ENCODE results near the gene TNS3.
A peak's percentile ranks its signal among the peaks of the same experiment; 100 is the strongest.

TNS3 gene

DNA sequence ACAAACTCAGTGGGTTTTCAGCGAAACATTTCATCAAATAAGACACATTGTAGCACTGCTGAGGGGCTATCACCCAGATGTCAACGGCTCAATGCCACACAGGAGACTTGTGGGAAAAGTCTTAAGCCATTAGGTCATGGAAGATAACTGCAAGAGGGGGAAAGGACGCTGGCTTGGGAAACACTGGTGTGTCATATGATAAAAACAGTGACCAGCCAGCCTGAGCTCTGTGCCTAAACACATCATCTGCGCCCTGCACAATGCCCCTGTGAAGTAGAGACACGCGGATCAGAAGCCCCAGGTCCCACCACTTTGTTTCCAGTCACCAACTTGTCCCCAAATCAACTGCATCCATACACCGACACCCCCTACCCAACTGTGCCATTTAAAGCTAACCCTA is 116.7 kb downstream of the TNS3 start:
- no peak for DNase-seq

DNA sequence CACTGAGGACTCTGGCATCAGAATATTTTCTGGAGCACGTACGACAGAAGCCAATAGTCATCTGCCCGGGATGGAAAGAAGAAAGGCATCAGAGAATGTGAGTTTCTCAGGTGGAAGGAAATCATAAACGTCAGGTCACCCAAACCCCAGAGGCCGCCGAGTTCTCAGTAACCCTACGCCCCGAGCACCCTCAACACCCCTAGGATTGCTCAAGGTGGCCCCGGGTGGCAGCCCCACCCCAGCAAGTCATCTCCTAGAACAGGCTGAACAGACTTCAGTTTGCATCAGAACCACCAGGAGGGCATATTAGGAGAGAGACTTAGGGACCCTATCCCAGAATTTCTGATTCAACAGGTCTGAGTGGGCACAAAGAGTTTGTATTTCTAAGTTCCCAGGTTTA is 117.6 kb downstream of the TNS3 start:
- no peak for DNase-seq

DNA sequence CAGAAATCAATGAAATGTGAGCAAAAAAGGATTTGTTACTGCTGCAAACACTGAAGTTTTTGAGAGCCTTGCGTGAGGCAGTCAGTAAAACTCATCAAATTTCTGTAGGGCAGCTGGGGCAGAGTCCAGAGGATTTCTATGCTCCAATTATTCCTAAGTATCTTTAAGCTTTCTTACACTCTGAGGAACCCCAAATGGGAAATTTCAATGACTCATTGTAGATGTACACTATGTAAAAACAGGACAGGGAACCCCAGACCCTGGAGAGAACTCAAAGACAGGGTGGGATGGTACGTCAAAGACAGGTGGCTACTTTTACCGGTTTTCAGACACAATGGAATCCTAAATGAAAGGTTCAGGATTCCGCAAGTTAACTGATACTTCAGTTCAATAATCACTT is 120.2 kb downstream of the TNS3 start:
- DNase-seq = no peak

DNA sequence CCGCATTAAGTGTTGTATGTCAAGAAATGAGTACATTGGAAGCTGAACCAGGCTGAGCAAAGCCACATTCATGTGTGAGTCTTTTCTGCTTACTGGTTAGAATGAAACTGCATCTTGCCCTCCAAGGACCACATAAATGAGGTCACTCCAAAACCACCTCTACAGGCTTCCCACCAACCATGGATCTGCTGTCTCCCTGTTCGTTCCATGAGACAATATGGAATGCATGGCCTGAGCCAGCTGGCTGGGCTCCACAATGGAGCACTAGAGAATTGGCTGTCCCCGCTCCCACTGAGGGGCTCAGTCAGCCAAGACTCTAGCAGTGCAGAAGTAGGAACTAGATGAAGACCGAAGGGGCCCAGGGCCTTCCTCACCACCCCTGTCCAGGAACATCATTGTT is 120.8 kb downstream of the TNS3 start:
- DNase-seq = peak in 1 of 2 experiments; percentile 11

DNA sequence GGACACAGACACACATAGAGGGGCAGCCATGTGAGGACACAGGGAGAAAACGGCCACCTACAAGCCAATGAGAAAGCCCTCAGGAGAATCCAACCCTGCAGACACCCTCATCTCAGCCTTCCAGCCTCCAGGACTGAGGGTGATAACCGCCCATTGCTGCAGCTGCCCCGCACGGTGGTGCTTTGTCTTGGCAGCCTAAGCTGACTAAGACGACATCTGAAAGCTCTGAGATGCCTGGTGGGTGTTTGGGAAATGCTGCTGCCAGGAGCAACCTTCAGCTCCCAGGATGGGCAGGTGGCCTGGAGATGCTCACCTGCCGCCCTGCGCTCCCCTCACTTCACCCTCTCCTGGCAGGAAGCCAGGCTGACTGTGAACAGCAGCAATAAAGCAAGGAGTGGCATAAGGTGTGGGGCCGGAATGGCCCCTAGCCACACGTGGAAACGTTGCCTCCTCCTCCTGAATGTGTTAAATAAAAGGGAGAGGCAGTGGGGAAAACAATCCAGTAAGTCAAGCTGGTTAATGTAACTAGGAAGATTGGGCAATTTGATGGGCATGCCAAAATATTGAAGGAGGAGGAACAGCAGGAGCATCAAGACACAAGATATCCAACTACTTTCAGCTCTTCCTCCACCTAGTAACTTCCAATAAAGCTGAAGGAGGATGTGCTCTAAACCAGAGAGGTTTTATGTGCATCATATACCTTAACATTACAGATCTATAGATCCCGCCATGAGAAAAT is 121.5 kb downstream of the TNS3 start:
- peak; percentile 78 to 86 for DNase-seq

DNA sequence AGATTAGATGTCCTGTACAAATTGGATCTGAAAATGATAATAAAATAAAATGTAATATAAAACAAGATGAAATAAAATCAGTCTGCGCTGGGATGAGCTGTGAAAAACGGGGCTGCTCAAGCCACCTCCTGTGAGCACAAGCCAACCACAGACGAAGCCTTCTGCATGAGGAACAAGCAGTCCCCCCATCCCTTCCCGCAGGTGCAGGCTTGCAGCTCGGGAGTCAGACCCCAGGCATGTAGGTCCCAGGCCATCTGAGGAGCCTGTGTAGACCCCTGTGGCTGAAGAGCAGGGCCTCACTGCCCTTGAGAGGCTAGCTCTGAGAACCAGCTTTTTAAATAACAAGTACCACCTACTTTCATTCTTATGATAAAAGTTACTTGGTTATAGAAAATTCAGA is 123.4 kb downstream of the TNS3 start:
- no peak for DNase-seq

DNA sequence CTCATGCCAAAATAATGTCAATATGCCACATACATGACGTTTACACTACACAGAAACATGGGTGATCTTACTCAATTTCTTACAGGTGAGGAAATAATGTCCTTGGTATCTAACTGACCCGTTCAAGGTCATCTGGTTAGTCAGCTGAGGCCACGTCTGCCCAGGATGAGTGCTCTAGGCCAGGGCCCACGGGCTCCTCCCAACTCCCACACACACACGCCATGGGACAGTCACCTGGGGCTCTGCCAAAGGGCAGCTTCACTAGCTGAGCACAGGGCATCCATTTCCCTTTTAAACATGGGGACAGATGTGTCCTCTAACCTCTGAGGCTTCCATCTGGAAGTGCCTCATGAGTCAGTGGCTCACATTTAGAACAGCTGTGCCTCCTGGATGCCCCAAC is 123.9 kb downstream of the TNS3 start:
- peak in 1 of 2 experiments; percentile 38 for DNase-seq

DNA sequence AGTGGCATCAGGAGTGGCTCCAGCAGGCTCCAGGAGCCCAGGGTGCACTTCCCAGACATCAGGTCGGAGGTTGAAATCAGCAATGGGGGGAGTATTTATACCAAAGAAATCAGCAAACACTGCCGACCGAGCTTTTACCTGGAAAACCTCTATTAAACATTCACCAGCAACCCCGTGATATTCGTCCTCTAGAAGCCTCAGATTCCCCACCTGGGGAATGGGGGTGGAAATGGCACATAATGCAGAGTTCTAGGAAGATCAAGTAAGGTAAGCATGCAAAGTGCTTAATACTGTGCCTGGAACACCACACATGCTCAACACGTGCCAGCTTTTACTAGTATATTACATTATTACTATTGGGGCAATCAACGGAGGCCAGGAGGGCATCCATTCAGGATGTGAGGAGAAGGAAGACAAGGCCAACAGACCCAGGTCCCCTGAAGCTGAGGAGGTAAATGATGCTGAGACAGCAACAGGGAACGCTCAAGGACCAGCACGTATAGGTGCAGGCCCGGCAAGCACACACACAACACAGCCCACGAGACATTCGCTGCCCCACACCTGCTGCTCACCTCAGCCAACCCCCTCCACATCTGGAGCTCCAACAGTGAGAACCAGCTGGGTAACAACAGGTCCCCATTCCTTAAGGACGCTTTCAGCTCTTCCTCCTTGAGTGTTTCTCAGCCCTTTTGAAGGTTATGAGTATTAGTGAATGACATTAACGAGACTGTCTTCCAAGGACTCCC is 125.5 kb downstream of the TNS3 start:
- no peak for DNase-seq

DNA sequence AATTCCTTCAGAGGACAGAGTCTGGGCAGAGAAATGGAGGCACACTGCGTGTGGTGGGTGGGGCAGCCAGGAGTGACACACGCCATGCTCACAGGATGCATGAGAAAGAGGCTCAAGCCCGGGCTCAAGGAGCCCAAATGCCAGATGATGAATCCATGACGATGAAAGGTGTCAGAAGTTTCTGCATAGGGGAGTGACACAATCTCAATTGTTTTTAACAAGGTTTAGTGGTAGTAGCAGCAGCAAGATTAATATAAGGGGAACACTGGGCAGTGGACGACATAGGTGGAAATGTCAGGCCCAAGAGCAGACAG is 126.1 kb downstream of the TNS3 start:
- no peak for DNase-seq

DNA sequence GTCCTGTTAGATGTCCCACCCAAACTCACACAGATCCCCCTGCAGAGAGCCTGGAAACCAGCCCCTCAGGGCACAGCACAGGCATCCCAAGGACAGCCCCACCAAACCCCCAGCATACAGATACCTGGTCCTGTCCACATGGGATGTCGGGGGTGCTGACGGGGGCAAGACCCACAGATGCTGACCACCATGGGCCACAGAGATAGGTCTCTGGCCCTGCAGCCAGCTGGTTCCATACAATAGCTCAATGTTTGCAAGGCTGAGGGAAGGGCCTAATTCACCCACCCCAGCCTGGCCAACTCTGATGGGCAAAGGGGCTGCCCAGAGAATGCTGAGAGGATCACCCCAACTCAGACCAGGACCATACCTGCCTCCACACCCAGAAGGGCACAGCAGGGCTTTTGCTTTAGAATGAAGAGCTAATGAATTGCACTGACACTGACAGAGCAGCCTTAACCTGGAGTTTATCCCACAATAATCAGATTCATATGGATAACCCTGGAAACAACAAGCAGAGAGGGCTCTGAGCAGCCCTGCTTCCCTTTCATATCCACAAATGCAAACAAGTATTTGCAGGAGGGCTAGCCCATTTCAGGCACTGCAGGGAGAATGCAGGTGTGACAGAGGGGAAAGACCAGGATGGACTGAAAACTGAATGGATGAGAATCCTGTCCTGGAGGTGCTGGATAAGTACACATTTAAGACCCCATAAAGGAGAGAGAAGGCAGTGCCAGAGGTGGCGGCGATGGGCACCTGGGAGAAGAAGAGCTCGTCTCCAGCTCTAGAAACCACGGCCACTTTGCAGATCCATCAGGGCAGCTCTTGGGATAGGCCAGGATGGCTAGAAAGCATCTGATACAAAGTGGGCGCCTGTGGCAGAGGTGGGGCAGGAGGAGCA is 126.7 kb downstream of the TNS3 start:
- no peak for DNase-seq

DNA sequence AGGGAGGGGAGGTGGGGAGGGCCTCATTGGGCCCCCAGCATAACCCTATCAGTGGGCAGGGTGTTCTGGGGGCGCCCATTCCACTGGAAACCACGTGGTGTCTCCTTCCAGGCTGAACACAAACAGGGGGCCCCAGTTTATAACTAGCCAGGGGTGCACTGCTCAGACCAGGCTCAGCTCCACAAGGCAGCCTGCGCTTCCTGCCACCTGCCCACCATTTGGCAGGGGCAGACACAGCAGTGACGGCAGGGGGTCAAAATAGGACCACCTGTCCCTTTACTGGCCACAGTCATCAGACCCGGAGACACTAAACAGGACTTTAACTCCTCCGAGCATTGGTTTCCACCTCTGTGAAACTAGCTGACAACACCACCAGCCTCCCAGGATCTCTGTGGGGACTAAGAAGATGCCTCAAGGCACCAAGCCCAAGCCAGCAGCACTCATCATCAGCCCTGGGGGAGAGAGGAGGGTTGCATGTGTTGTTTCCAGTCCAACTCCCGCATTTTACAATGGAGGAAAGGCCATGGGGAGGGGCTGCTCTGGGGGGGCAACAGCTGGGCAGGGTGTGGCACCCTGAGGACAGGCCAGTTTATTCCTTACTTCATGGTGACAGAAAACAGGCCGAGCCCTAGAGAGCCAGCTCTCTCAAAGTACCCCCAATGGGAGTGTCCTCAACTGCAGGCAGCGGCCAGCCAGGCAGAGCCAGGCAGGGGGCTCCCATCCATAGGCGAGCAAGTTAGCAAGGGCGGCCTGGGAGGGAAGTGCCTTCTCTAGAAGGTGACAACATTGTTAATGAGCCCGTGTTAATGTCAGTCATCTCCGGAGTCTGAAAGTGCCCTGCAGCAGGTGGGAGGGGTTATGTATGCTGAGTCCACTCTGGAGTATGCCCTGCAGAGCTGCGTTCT is 127.6 kb downstream of the TNS3 start:
- DNase-seq = peak; percentile 22 to 58

DNA sequence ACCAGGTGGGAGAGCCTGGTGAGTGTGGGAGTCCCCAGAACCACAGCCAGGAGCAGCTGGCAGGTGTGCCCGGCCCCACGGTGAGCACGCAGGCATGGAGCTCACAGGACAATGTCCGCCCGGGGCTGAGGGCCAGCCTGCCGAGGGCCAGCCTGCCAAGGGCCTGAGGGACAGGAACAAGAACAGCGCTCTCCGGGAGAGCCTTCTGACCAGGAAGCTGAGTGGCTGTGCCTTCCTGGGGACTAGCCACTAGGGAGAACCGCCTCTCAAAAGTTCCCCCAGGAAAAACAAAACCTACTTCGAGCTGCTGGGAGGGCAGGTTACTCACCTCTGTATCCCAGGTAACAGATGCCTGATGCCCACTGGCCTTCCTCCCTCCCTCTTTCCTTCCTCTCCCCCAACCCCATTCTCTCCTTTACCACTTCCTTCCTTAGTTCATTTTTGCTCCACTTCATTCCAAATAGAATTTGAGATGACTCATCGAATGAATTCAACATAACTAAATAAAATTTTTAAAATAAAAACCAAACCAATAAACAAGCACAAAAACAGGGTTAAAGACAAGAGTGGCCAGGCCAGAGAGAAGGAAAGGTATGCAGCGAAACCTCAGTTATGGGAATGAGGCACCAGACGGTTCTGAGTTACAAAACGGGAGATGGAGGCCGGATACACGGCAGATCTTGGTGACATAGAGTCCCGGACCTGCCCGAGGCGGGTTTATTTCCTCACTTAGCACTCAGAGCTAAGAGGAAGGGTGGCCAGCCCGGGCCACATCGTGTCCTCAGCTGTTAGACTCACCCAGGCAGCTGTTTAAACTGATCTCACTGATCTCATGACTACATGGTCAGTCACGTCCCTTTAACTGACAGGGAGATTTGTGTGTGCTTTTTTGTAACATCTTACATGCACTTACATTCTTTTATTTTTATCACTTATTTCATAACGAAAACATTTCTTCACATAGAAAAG is 128.5 kb downstream of the TNS3 start:
- peak; percentile 67 to 87 for DNase-seq

DNA sequence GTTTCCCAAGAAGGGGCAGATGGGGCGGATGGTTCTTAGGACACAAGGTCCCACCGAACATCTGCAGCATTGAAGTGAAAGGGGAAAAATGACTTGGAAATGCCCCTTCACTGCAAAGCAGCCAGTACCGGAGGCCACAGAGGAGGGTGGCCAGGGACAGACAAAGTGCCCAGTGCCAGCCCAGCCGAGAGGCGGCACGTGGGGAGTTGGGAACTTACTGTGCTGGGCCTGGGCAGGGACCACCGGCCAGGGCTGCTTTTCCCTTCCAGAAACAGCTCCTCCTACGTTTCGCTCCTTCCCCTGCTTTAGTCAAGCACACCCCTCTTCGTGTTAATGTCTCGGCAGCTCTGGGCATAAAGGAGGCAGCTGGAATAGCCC is 129.2 kb downstream of the TNS3 start:
- DNase-seq = peak in 1 of 2 experiments; percentile 52

DNA sequence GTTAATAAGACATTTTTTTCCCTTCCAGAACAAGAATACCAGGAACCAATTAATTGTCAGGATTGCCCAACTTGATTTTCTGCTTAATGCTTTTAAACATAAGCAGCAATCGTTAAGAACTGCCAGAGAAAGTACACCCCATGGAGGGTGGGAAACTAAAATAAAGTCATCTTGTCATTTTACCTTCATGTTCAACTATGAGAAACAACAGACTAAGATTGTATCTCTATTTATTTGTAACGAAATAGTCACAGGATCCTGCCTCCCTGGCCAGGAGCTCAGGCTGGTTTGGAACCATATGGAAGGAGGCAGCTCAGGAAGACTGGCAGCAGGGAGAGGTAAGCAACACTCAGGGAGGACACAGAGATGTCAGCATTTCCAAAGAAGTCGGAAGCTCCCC is 129.6 kb downstream of the TNS3 start:
- DNase-seq = peak in 1 of 2 experiments; percentile 48

DNA sequence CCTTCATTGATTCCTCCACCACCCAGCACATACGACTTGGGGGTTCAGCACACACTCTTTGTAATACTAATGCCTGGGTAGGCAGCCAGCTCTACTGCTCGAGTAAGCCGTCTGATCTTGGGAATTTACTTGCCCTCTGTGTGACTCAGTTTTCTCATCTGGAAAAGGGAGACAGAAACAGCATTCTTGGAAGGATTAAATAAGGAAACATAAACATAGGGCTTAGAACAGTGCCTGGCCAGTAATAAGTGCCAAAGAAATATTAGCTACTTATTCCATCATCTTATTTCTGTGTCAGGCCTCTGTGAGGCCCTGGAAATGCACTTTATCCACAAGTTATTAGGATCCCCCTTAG is 130.1 kb downstream of the TNS3 start:
- DNase-seq = no peak

DNA sequence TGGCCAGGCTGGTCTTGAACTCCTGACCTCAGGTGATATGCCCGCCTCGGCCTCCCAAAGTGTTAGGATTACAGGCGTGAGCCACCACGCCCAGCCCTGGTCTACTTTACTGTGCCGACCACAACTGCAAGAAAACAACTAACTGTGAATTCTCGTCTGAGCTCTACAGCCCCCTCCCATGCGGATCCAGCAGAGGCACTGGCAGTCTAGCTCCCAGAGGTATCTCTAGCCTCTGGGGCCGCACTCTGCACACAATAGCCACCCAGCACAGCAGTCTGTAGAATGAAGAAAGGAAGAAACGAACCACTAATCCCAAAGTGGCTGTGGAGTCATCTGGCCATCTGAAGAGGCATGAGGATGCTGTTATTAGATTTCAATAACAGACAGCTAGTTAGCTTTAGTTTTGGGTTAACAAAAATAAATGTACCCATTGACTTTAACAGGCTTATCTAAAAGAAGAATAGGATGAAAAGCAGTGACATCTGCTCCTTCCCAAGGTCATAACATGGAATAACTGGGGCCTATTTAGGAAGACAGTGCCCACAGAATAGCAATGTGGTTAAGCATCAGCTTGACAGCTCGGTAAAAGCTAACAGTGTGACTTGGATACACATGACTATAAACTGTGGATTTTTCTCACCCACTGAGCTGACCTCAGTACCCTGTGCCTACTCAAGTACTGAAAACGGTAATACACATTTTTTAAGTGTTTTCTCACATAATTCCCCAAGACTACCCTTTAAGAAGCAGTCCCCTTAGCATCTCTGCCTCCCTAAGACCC is 131.9 kb downstream of the TNS3 start:
- no peak for DNase-seq

DNA sequence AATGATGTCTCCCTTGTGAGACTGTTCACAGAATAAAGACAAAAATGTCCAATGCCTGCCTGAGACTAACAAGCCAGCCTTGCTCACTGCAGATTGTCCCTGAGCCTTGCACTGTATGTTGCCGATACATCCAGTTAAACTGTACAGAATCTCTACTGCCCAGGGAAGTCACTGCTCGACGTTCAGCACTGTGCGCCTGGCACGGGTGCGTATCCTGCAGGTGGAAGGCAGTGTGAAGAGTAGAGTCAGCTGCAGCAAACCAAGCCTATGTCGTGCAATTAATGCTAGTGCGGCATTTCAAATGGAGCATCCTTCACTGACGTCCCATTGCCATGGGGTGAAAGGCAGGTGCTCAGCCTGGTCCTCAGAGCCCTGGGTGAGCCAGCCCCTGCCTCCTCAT is 132.9 kb downstream of the TNS3 start:
- DNase-seq = no peak

DNA sequence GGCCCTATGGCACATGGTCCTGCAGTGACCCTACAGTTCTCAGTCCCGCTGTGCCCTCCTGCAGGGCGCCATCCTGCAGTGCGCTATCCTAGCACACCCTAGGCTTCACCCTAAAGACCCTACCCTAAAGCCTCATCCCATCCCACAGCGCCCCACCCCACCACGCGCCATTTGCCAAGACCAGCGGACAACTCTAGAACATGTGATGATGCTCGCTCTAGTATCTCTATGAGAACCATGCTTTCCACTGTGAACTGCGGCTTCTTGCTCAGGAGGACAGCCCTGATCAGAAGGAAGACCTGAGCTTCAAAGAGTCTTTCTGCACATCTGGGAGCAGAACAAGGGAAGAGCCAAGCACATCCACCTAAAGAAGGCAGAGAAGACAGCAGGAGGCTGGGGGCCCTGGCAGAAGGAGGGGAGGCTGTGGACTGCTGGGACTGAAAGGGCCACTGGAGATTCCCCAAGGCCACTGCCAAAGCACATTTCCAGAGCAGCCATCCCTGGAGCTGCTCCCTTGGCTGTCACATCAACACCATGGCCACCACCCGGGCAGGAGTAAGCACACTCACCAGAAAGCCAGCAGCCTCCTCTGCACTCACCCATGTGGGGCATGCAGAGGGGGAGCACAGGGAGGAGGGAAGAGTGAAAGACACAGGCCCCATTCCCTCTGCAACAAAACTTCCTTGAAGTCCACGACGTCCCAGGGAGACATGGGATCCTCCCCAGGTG is 134.1 kb downstream of the TNS3 start:
- no peak for DNase-seq

DNA sequence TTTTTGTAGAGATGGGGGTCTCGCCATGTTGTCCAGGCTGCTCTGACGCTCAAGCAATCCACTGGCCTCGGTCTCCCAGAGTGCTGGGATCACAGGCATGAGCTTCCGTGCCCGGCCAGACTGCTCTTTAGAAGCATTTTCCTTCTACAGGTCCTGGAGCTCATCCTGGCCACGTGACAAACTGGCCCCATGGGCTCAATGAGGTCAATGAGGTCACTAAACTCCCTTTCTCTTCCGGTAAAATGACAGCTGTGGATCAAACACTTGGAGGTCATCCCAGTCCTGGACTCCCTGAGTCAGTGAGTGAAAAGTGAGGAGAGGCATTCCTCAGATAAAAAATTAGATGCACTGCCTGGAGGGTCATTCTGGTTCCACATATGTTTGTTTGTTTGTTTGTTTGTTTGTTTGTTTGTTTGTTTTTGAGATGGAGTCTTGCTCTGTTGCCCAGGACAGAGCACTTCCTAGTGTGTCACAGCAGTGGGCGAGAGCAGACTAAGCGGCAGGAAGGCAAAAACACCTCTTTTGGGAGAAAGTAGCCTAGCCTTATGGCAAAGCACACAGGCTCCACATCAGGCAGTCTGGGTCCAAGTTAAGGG is 134.9 kb downstream of the TNS3 start:
- no peak for DNase-seq
